Activated T-cell treated with anti-CD3 and anti-CD28 coated beads, Interleukin-2, amount 50 U/mL, for 4 hours (primary cell): ENCODE data around the gene CSH2. TPM values are rescaled to one million over a fixed set of nuclear protein-coding genes. Genes with fewer than 3 reads are reported as not detected.
A peak's percentile ranks its signal among the peaks of the same experiment; 100 is the strongest.
"Not testable (repeated sequence)": the region's sequence is repeated elsewhere in the genome, so short reads cannot be mapped to it uniquely, and the experiment has no call there.

Source experiments
- ATAC-seq, 2 donors: fragments of 200-7000 bp; cut with Tn5 transposase; one replicate each; pipeline ENCODE4 v1.10.0; 2021
- DNase-seq: peaks from one replicate; pipeline ENCODE4 v3.0.0-alpha.2; 2020
- H3K27me3 Mint-ChIP-seq: one replicate; pipeline ENCODE4 v1.8.0; 2021; ENCODE audit warnings: low read depth, mixed read lengths
- H3K36me3 Mint-ChIP-seq: one replicate; pipeline ENCODE4 v1.8.0; 2022; ENCODE audit warnings: mixed read lengths; ENCODE audit not compliant: insufficient read depth
- H3K4me1 Mint-ChIP-seq: one replicate; pipeline ENCODE4 v1.8.0; 2021; ENCODE audit warnings: low read depth, mixed read lengths
- H3K4me3 Mint-ChIP-seq: one replicate; pipeline ENCODE4 v1.8.0; 2021; ENCODE audit warnings: mild to moderate bottlenecking, moderate library complexity, mixed read lengths
- H3K9me3 Mint-ChIP-seq: one replicate; pipeline ENCODE4 v1.8.0; 2021; ENCODE audit warnings: mixed read lengths
- total RNA-seq, 3 donors: library from RNA; stranded (reverse); gene quantifications; one replicate each; pipeline ENCODE4 v1.2.1, GENCODE V29; 2021

The CSH2 gene
- total RNA-seq, 3 donors from 2014 or later = not detected

GRCh38 chr17:63909586-63909985 lies 36.1 kb upstream of the CSH2 start:
- DNase-seq, ATAC-seq, H3K36me3 Mint-ChIP-seq, H3K4me3 Mint-ChIP-seq, H3K9me3 Mint-ChIP-seq, H3K27me3 Mint-ChIP-seq, H3K4me1 Mint-ChIP-seq: not testable (repeated sequence)

- ATAC-seq = peak; percentile 61 to 69
- H3K4me3 Mint-ChIP-seq, H3K36me3 Mint-ChIP-seq, H3K27me3 Mint-ChIP-seq, H3K9me3 Mint-ChIP-seq, H3K4me1 Mint-ChIP-seq, DNase-seq: not testable (repeated sequence)
These were observed 33.8 kb upstream of the CSH2 start for GRCh38 chr17:63907161-63907778.

GRCh38 chr17:63904796-63905195 lies 31.3 kb upstream of the CSH2 start:
- not testable (repeated sequence) for H3K4me1 Mint-ChIP-seq, H3K9me3 Mint-ChIP-seq, H3K27me3 Mint-ChIP-seq, H3K36me3 Mint-ChIP-seq, ATAC-seq, H3K4me3 Mint-ChIP-seq, DNase-seq

GRCh38 chr17:63903787-63904201 lies 30.3 kb upstream of the CSH2 start:
- ATAC-seq = peak; percentile 60 to 69
- not testable (repeated sequence) for H3K27me3 Mint-ChIP-seq, H3K4me1 Mint-ChIP-seq, H3K9me3 Mint-ChIP-seq, H3K36me3 Mint-ChIP-seq, DNase-seq, H3K4me3 Mint-ChIP-seq

- not testable (repeated sequence) for H3K27me3 Mint-ChIP-seq, H3K4me3 Mint-ChIP-seq, H3K4me1 Mint-ChIP-seq, DNase-seq, H3K36me3 Mint-ChIP-seq, H3K9me3 Mint-ChIP-seq, ATAC-seq
These were observed 28.5 kb upstream of the CSH2 start for GRCh38 chr17:63901971-63902370.

GRCh38 chr17:63898899-63899798 lies 25.7 kb upstream of the CSH2 start:
- DNase-seq = peak; percentile 19
- H3K9me3 Mint-ChIP-seq, H3K27me3 Mint-ChIP-seq, H3K4me1 Mint-ChIP-seq, H3K36me3 Mint-ChIP-seq, H3K4me3 Mint-ChIP-seq: not testable (repeated sequence)
- ATAC-seq = peak in 1 of 2 donors; percentile 78

GRCh38 chr17:63896524-63897354 lies 23.3 kb upstream of the CSH2 start, which contains the start of gene CSH1:
CSH1 (minus strand) TSS chr17:63896574; CDS start chr17:63896511, 63 bp downstream.
- H3K9me3 Mint-ChIP-seq, DNase-seq, H3K4me3 Mint-ChIP-seq, H3K4me1 Mint-ChIP-seq, H3K36me3 Mint-ChIP-seq, H3K27me3 Mint-ChIP-seq: not testable (repeated sequence)
- peak in 1 of 2 donors; percentile 27 for ATAC-seq

GRCh38 chr17:63894821-63895220 lies 21.3 kb upstream of the CSH2 start:
- not testable (repeated sequence) for H3K36me3 Mint-ChIP-seq, H3K4me3 Mint-ChIP-seq, H3K9me3 Mint-ChIP-seq, H3K27me3 Mint-ChIP-seq, DNase-seq, H3K4me1 Mint-ChIP-seq, ATAC-seq

- DNase-seq, ATAC-seq, H3K4me3 Mint-ChIP-seq, H3K9me3 Mint-ChIP-seq, H3K36me3 Mint-ChIP-seq, H3K27me3 Mint-ChIP-seq, H3K4me1 Mint-ChIP-seq: not testable (repeated sequence)
These were observed 20.5 kb upstream of the CSH2 start for GRCh38 chr17:63894021-63894420.

GRCh38 chr17:63892316-63893037 lies 19.0 kb upstream of the CSH2 start:
- DNase-seq, H3K4me3 Mint-ChIP-seq, H3K27me3 Mint-ChIP-seq, H3K4me1 Mint-ChIP-seq, ATAC-seq, H3K36me3 Mint-ChIP-seq, H3K9me3 Mint-ChIP-seq: not testable (repeated sequence)

GRCh38 chr17:63889026-63889848 lies 15.8 kb upstream of the CSH2 start:
- not testable (repeated sequence) for H3K9me3 Mint-ChIP-seq, H3K4me1 Mint-ChIP-seq, DNase-seq, H3K36me3 Mint-ChIP-seq, H3K27me3 Mint-ChIP-seq, H3K4me3 Mint-ChIP-seq
- ATAC-seq = peak; percentile 70 to 74

- not testable (repeated sequence) for H3K9me3 Mint-ChIP-seq, H3K36me3 Mint-ChIP-seq, H3K27me3 Mint-ChIP-seq, ATAC-seq, H3K4me1 Mint-ChIP-seq, DNase-seq, H3K4me3 Mint-ChIP-seq
These were observed 11.6 kb upstream of the CSH2 start for GRCh38 chr17:63885119-63885518.

- not testable (repeated sequence) for H3K36me3 Mint-ChIP-seq, H3K27me3 Mint-ChIP-seq, DNase-seq, ATAC-seq, H3K4me3 Mint-ChIP-seq, H3K4me1 Mint-ChIP-seq, H3K9me3 Mint-ChIP-seq
These were observed 9.2 kb upstream of the CSH2 start for GRCh38 chr17:63882626-63883126.
